Measurements from ENCODE around the gene FZR1. TPM values are rescaled to one million over a fixed set of nuclear protein-coding genes. Genes with fewer than 3 reads are reported as not detected.

The FZR1 gene
- total and polyA plus RNA-seq, 9 of the 15 experiments (the other 6 are each of a cell fraction or from before 2014, with no cell fraction given), result 0.18 to 48.0 (median 22.2) TPM

DNA sequence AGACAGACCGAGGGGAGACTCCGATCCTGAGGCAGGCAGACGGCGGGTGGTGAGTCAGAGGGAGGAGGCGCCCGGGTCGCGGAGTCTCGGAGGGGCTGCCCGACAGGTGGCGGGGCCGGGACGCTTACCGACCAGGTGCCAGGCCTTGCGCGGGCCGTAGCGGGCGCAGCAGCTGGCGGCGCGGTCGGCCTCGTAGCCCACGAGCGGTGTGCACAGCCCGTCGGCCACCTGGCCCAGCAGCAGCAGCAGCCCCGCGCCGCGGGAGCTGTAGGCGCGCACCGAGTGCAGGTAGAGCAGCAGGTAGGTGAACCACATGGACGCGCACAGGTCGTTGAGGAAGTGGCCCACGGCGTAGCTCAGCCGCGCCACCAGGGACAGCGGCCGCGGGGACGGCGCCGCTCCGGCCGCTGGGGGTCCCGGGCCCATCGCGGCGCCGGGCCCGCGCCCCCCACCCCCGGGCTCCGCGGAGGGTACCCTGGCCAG, 50.9 kb downstream of the FZR1 start (continued):
- TF ChIP-seq SRF (CRISPR knock-in tag; IDR thresholded peaks at IDR 0.05), result no peak
- TF ChIP-seq PTTG1 (tag; IDR thresholded peaks at IDR 0.05; ENCODE audit: low read depth), result no peak
- TF ChIP-seq ZNF589 (CRISPR knock-in tag; IDR thresholded peaks at IDR 0.05; ENCODE audit: low read depth), result 0 out of 2 replicates have a peak, but pooled peaks have one; percentile 38
- no peak for TF ChIP-seq BHLHE40 (IDR thresholded peaks at IDR 0.05; ENCODE audit: low read length)
- TF ChIP-seq HDAC8 (tag; IDR thresholded peaks at IDR 0.05), result no peak
- TF ChIP-seq MEF2A (IDR thresholded peaks at IDR 0.05; ENCODE audit: control insufficient read depth, low read depth, low read length), result no peak
- TF ChIP-seq HLTF (IDR thresholded peaks at IDR 0.05), result no peak
- no peak for TF ChIP-seq ZNF146 (CRISPR knock-in tag; IDR thresholded peaks at IDR 0.05; ENCODE audit: unreplicated experiment)
- TF ChIP-seq, protein P1, sequence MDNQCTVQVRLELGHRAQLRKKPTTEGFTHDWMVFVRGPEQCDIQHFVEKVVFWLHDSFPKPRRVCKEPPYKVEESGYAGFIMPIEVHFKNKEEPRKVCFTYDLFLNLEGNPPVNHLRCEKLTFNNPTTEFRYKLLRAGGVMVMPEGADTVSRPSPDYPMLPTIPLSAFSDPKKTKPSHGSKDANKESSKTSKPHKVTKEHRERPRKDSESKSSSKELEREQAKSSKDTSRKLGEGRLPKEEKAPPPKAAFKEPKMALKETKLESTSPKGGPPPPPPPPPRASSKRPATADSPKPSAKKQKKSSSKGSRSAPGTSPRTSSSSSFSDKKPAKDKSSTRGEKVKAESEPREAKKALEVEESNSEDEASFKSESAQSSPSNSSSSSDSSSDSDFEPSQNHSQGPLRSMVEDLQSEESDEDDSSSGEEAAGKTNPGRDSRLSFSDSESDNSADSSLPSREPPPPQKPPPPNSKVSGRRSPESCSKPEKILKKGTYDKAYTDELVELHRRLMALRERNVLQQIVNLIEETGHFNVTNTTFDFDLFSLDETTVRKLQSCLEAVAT (IDR thresholded peaks at IDR 0.05), result no peak
- TF ChIP-seq FOXK2 (conservative IDR thresholded peaks at IDR 0.05 in 1 of 2, IDR thresholded peaks at IDR 0.05 in 1 of 2; ENCODE audit: low read depth in 2 of 2), result no peak
- no peak for TF ChIP-seq MBD2 (IDR thresholded peaks at IDR 0.05; ENCODE audit: borderline replicate concordance, low read depth)
- TF ChIP-seq ZNF140 (CRISPR knock-in tag; IDR thresholded peaks at IDR 0.05), result no peak
- no peak for TF ChIP-seq NBN (IDR thresholded peaks at IDR 0.05; ENCODE audit: low read depth)
- no peak for TF ChIP-seq PML (IDR thresholded peaks at IDR 0.05; ENCODE audit: low read length)
- no peak for TF ChIP-seq GABPA (tag; conservative IDR thresholded peaks at IDR 0.05; ENCODE audit: low read depth)
- TF ChIP-seq ZBTB7A (IDR thresholded peaks at IDR 0.05; ENCODE audit: borderline replicate concordance, control insufficient read depth, low read depth, low read length), result peak; percentile 59; the same call in 1 of the 2 replicates
- no peak for TF ChIP-seq TAF7 (tag; IDR thresholded peaks at IDR 0.05)
- TF ChIP-seq, protein P2, sequence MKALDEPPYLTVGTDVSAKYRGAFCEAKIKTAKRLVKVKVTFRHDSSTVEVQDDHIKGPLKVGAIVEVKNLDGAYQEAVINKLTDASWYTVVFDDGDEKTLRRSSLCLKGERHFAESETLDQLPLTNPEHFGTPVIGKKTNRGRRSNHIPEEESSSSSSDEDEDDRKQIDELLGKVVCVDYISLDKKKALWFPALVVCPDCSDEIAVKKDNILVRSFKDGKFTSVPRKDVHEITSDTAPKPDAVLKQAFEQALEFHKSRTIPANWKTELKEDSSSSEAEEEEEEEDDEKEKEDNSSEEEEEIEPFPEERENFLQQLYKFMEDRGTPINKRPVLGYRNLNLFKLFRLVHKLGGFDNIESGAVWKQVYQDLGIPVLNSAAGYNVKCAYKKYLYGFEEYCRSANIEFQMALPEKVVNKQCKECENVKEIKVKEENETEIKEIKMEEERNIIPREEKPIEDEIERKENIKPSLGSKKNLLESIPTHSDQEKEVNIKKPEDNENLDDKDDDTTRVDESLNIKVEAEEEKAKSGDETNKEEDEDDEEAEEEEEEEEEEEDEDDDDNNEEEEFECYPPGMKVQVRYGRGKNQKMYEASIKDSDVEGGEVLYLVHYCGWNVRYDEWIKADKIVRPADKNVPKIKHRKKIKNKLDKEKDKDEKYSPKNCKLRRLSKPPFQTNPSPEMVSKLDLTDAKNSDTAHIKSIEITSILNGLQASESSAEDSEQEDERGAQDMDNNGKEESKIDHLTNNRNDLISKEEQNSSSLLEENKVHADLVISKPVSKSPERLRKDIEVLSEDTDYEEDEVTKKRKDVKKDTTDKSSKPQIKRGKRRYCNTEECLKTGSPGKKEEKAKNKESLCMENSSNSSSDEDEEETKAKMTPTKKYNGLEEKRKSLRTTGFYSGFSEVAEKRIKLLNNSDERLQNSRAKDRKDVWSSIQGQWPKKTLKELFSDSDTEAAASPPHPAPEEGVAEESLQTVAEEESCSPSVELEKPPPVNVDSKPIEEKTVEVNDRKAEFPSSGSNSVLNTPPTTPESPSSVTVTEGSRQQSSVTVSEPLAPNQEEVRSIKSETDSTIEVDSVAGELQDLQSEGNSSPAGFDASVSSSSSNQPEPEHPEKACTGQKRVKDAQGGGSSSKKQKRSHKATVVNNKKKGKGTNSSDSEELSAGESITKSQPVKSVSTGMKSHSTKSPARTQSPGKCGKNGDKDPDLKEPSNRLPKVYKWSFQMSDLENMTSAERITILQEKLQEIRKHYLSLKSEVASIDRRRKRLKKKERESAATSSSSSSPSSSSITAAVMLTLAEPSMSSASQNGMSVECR (CRISPR knock-in tag; IDR thresholded peaks at IDR 0.05), result no peak
- no peak for TF ChIP-seq NFRKB (IDR thresholded peaks at IDR 0.05; ENCODE audit: low read depth)
- no peak for TF ChIP-seq CBX5 (IDR thresholded peaks at IDR 0.05; ENCODE audit: borderline replicate concordance, low read depth)
- TF ChIP-seq, protein P3, sequence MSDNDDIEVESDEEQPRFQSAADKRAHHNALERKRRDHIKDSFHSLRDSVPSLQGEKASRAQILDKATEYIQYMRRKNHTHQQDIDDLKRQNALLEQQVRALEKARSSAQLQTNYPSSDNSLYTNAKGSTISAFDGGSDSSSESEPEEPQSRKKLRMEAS (CRISPR knock-in tag; IDR thresholded peaks at IDR 0.05), result peak; percentile 50; the same call in 1 of the 2 replicates
- TF ChIP-seq ZNF551 (CRISPR knock-in tag; IDR thresholded peaks at IDR 0.05), result no peak
- no peak for TF ChIP-seq FOSL1 (tag; conservative IDR thresholded peaks at IDR 0.05)
- TF ChIP-seq BACH1 (tag; IDR thresholded peaks at IDR 0.05), result no peak
- no peak for TF ChIP-seq HMG20A (CRISPR knock-in tag; conservative IDR thresholded peaks at IDR 0.05)
- TF ChIP-seq STAG1 (CRISPR knock-in tag; IDR thresholded peaks at IDR 0.05; ENCODE audit: borderline replicate concordance), result no peak
